Activated CD4-positive, alpha-beta T cell treated with anti-CD3 and anti-CD28 coated beads, Interleukin-2, amount 10 ng/mL, durations not matched to agents 7 days and 5 days (primary cell): ENCODE data around the gene DSC3. TPM values are rescaled to one million over a fixed set of nuclear protein-coding genes. Genes with fewer than 3 reads are reported as not detected.
"Not testable (repeated sequence)": the region's sequence is repeated elsewhere in the genome, so short reads cannot be mapped to it uniquely, and the experiment has no call there.

Source experiments
- CTCF ChIA-PET: fragments of 350-600 bp; sonication (Branson Sonifier 250); formaldehyde crosslinking; loops from one replicate; lab custom pipeline; 2021; ENCODE audit warnings: antibody characterized with exemption; lab: Charles Lee
- POLR2A ChIA-PET: fragments of 350-600 bp; sonication (Branson Sonifier 250); formaldehyde crosslinking; loops from one replicate; lab custom pipeline; 2021; ENCODE audit warnings: antibody characterized with exemption; lab: Charles Lee
- DNase-seq: peaks from one replicate; pipeline ENCODE4 v3.0.0-alpha.2; 2020
- H3K27ac Mint-ChIP-seq: one replicate; pipeline ENCODE4 v1.8.0; 2021; ENCODE audit warnings: mild to moderate bottlenecking, moderate library complexity, mixed read lengths
- H3K27me3 Mint-ChIP-seq: one replicate; pipeline ENCODE4 v1.8.0; 2021; ENCODE audit warnings: mixed read lengths
- H3K36me3 Mint-ChIP-seq: one replicate; pipeline ENCODE4 v1.8.0; 2021; ENCODE audit warnings: low read depth, mixed read lengths
- H3K4me1 Mint-ChIP-seq: one replicate; pipeline ENCODE4 v1.8.0; 2021; ENCODE audit warnings: mixed read lengths
- H3K4me3 Mint-ChIP-seq: one replicate; pipeline ENCODE4 v1.8.0; 2021; ENCODE audit warnings: mild to moderate bottlenecking, moderate library complexity, mixed read lengths
- H3K9me3 Mint-ChIP-seq: one replicate; pipeline ENCODE4 v1.8.0; 2021; ENCODE audit warnings: mixed read lengths
- total RNA-seq, 2 experiments: library from RNA; stranded (reverse); gene quantifications; one replicate each; pipeline ENCODE4 v1.2.3, GENCODE V29; 2021

DSC3 gene
- total RNA-seq, 2 experiments from 2014 or later: not detected

DNA sequence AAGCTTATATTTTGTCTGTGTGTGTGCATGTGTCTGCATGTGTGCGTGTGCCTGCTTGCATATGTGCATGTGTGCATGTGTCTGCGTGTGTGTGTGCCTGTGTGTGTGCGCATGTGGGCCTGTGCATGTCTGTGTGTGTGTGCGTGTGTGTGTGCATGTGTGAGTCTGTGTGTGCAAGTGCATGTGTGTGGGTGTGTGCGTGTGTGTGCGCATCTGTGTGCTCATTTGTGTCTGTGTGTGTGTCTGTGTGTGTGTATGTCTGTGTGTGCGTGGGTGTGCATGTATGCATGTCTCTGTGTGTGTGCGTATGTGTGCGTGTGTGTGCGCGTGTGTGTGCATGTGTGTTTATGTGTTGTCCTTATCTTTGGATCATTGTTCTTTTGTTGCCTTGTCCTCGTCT lies 56.8 kb downstream of the DSC3 start:
- Mint-ChIP-seq H3K27ac (no peak overlapping the region), H3K4me1 (no peaks in the 10 kb centered on the region), H3K4me3 (no peak overlapping the region), H3K36me3 (no peaks in the 10 kb centered on the region), H3K27me3 (no peaks in the 10 kb centered on the region), H3K9me3 (peaks cover 2% of the 10 kb centered on the region)
- POLR2A ChIA-PET: no interaction called here
- no peak for DNase-seq
- CTCF ChIA-PET: no interaction called here

DNA sequence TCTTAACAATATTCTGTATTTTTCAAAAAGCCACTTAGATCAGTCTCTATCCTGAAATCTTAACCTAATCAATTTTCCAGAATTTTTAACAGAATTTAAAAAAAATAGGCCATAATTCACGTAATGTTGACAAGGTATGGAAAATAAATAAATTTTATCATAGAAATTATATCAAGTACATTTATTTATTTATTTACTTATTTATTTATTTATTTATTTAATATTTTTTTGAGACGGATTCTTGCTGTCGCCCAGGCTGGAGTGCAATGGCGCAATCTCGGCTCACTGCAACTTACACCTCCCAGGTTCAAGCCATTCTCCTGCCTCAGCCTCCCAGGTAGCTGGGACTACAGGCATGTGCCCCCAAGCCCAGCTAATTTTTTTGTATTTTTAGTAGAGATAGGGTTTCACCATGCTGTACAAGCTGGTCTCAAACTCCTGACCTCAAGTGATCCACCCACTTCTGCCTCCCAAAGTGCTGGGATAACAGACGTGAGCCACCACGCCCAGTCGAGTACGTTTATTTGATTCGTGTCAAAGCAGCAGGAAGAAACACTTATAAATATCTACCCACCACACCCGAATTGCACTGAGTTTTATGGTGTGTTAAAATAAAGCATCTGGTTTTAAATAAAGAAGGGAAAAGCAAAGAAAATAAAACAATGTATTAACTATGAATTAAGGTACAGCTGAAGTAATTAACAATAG lies 60.1 kb downstream of the DSC3 start:
- Mint-ChIP-seq H3K4me1 (no peaks in the 10 kb centered on the region), H3K9me3 (peaks cover 2% of the 10 kb centered on the region)

DNA sequence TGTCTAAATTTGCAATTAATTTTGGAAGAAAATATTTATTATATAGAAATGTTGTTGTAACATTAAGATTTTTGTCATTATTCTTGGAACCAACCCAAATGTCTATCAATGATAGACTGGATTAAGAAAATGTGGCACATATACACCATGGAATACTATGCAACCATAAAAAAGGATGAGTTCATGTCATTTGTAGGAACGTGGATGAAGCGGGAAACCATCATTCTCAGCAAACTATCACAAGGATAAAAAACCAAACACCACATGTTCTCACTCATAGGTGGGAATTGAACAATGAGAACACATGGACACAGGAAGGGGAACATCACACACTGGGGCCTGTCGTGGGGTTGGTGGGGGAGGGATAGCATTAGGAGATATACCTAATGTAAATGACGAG lies 64.5 kb downstream of the DSC3 start:
- CTCF ChIA-PET, POLR2A ChIA-PET, H3K4me3 Mint-ChIP-seq, DNase-seq, H3K36me3 Mint-ChIP-seq, H3K27me3 Mint-ChIP-seq, H3K27ac Mint-ChIP-seq, H3K9me3 Mint-ChIP-seq, H3K4me1 Mint-ChIP-seq: not testable (repeated sequence)

More for the DNA sequence above, 60.1 kb downstream of the DSC3 start:
- Mint-ChIP-seq H3K36me3 (no peaks in the 10 kb centered on the region), H3K27ac (no peak overlapping the region), H3K27me3 (no peaks in the 10 kb centered on the region), H3K4me3 (no peak overlapping the region)
- ChIA-PET POLR2A (no interaction called here), CTCF (no interaction called here)
- DNase-seq: no peak

DNA sequence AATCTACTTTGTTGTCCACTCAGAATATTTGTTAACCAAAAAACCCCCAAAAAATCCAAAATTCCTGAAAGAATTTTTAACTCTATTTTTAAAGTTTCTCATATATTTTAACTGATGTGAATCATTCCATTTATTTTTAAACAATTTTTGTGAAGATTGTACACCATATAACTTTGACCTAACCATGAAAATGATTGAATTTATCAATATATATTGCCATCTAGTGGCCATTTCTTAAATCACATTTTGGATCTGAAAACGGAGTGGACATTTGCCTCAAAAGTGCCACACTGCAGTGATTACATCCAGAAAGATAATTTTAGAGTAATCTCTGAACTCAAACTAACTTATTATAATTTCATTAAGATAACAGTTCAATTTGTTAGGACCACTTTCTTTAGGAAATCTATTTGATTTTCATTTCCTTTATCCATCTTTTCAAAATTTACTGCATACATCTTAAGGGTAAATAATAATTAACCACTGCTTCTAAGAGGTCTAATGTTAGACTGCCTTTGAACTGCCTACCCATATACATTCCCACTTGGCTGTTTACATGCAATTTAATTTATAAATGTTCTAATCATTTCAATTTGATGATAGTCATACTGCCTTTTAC lies 71.1 kb downstream of the DSC3 start:
- ChIA-PET CTCF (no interaction called here), POLR2A (no interaction called here)
- Mint-ChIP-seq H3K4me1 (no peaks in the 10 kb centered on the region), H3K27ac (no peak overlapping the region), H3K36me3 (no peaks in the 10 kb centered on the region), H3K27me3 (no peaks in the 10 kb centered on the region), H3K4me3 (no peak overlapping the region), H3K9me3 (no peaks in the 10 kb centered on the region)
- DNase-seq: no peak

DNA sequence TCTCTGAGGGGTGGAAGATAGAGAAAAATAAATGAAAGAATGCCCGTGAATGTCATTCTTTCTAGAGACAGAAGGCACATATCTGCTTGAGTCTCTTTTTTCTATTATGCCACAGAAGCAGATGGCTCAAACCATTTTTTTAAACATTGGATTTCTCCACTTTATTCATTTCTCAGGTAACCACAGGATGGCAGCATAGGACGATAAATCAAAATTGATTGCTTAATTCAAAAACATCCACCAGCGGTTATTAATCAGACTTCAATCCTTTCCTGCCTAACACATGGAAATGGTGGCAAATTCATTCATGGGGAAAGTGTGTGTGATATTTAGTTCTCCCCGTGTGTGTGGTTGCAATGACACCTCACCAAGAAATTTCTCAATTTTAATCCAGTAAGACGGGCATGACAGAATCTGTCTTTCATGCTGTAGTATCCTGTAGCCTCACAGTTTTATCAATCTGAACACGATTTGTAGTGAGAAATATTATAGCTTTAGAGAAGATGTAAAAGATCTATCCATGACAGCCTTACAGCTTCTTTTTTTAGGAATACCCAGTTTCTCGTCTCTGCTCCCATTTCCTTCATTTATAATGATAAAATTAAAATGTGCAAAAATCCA lies 72.2 kb downstream of the DSC3 start:
- no peak for DNase-seq
- ChIA-PET CTCF (interaction anchor here (0.6 kb wide), 1 partner anchor 372 kb away, joined by 3 read pairs; no protein-coding TSS in a partner anchor), POLR2A (no interaction called here)
- Mint-ChIP-seq H3K4me3 (no peak overlapping the region), H3K36me3 (no peaks in the 10 kb centered on the region), H3K4me1 (no peaks in the 10 kb centered on the region), H3K9me3 (no peaks in the 10 kb centered on the region), H3K27me3 (no peaks in the 10 kb centered on the region), H3K27ac (no peak overlapping the region)

DNA sequence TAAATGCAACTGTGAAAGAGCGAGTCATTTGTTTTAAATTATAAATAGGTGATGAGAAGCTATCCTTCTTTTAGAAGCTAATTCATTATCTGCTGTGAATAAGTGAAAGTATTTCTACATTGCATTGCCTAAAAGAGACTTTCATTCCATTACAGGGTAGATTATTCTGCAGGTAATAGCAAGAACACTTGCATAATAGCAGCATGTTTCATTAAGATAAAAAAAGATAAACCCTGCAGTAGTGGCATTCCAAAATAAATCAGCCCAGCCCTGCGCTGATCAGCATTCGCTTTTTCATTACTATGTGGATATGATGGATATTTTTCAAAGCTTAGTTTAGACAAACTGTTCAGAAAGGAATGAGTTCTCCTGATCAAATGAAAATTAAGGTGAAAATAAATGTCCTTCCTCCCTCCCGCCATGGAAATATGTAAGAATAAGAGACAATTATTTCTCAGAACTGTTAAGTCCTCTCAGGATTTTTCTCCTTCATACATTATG lies 72.8 kb downstream of the DSC3 start:
- no peaks in the 10 kb centered on the region for H3K9me3 Mint-ChIP-seq
- H3K36me3 Mint-ChIP-seq: no peaks in the 10 kb centered on the region
- DNase-seq: no peak
- CTCF ChIA-PET: interaction anchor here (0.6 kb wide), 1 partner anchor 372 kb away, joined by 3 read pairs; no protein-coding TSS in a partner anchor
- POLR2A ChIA-PET: no interaction called here
- H3K27me3 Mint-ChIP-seq: no peaks in the 10 kb centered on the region
- H3K27ac Mint-ChIP-seq: no peak overlapping the region
- no peaks in the 10 kb centered on the region for H3K4me1 Mint-ChIP-seq
- no peak overlapping the region for H3K4me3 Mint-ChIP-seq

DNA sequence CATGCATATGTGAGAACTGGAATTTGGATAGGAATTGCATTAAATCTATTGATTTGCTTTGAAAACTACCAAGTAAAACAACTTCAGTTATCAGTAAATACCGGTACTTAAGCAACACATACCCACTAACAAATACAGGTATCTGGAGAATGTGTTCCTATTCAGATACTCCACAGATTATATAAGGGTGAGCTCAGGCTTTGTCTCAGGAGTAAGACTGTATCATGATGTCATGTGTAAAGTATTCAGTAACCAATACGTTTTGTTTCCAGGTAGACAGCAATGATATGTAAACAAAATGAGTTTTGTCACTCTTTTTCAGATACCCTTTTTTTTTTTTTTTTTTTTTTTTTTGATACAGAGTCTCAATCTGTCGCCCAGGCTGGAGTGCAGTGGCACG lies 74.8 kb downstream of the DSC3 start:
- no peak for DNase-seq
- H3K4me1 Mint-ChIP-seq: no peaks in the 10 kb centered on the region
- ChIA-PET CTCF (no interaction called here), POLR2A (no interaction called here)
- no peak overlapping the region for H3K4me3 Mint-ChIP-seq
- no peak overlapping the region for H3K27ac Mint-ChIP-seq
- H3K9me3 Mint-ChIP-seq: no peaks in the 10 kb centered on the region
- no peaks in the 10 kb centered on the region for H3K27me3 Mint-ChIP-seq
- H3K36me3 Mint-ChIP-seq: no peaks in the 10 kb centered on the region

DNA sequence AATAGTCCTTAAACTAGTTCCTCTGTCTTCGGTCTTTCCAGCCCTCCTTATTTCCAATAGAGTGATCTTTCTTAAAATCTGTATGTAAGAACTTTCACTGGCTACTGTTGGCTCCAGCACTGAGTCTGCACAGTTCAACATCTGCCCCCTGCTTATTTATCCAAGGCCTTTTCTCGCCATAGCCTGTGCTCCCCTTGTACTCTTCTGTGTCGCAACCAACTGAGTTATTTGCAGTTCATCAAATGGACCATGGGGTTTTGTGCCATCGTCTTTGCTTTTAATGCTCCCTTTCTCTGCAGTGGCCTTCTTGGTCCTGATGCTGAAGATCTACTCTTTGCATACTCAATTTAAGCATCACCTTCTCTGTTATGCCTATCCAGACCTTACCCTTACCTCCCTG lies 77.3 kb downstream of the DSC3 start:
- CTCF ChIA-PET: no interaction called here
- Mint-ChIP-seq H3K36me3 (no peaks in the 10 kb centered on the region), H3K27me3 (no peaks in the 10 kb centered on the region), H3K9me3 (no peaks in the 10 kb centered on the region), H3K27ac (no peak overlapping the region), H3K4me1 (no peaks in the 10 kb centered on the region), H3K4me3 (no peak overlapping the region)
- no peak for DNase-seq
- POLR2A ChIA-PET: no interaction called here

DNA sequence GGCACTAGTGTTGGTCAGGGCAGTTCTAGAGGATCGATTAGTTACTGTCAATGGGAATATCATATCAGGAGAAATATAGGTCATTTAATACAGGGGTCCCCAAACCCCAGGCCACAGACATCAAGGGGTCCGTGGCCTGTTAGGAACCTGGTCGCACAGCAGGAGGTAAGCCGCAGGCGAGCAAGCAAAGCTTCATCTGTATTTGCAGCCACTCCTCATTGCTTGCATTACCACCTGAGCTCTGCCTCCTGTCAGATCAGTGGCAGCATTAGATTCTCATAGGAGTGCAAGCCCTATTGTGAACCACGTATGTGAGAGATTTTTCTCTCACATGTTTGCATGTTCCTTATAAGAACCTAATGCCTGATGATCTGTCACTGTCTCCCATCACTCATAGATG lies 81.9 kb downstream of the DSC3 start:
- ChIA-PET CTCF (no interaction called here), POLR2A (no interaction called here)
- H3K9me3 Mint-ChIP-seq: no peaks in the 10 kb centered on the region
- H3K27me3 Mint-ChIP-seq: no peaks in the 10 kb centered on the region
- no peak overlapping the region for H3K27ac Mint-ChIP-seq
- DNase-seq: no peak
- H3K4me3 Mint-ChIP-seq: no peak overlapping the region
- no peaks in the 10 kb centered on the region for H3K36me3 Mint-ChIP-seq
- no peaks in the 10 kb centered on the region for H3K4me1 Mint-ChIP-seq

DNA sequence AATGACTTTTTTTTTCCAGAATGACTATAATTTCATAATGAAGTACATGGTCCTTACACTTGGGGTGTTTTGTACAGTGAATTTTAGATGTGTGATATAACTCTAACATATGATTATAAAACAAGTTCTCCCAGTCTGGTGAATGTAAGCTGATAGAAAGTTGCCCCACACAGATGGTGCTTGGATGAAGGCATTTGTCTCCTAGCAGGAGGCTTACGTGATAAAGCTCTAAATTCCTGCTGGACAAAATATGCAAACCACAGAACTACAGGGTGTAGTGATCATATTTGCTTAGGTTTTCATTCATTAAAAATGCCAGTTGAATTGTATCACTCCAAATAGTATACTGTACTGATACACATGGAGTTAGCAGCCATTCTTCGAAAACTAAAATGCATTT lies 85.5 kb downstream of the DSC3 start:
- ChIA-PET CTCF (no interaction called here), POLR2A (no interaction called here)
- DNase-seq: no peak
- Mint-ChIP-seq H3K27ac (no peak overlapping the region), H3K36me3 (no peaks in the 10 kb centered on the region), H3K27me3 (no peaks in the 10 kb centered on the region), H3K9me3 (no peaks in the 10 kb centered on the region), H3K4me1 (no peaks in the 10 kb centered on the region), H3K4me3 (no peak overlapping the region)

DNA sequence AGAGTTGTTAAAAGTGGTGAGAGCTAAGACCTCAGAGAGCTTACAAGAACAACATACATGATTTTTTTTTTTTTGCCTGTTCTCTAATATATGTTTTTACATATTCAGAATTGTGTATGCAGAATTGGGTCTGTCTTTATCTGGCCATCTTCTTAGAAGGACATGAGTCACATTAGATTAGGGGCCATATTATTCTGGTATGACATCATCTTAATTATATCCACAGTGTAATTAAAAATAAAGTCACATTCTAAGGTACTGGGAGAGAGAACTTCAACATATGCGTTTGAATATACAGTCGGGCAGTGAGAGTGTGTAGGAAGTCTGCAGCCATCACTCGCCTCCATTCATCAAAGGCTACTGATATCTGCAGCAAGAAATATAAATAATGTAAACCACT lies 88.3 kb downstream of the DSC3 start:
- ChIA-PET POLR2A (no interaction called here), CTCF (no interaction called here)
- Mint-ChIP-seq H3K27me3 (no peaks in the 10 kb centered on the region), H3K4me3 (no peak overlapping the region), H3K36me3 (no peaks in the 10 kb centered on the region), H3K4me1 (no peaks in the 10 kb centered on the region), H3K27ac (no peak overlapping the region), H3K9me3 (no peaks in the 10 kb centered on the region)
- no peak for DNase-seq

DNA sequence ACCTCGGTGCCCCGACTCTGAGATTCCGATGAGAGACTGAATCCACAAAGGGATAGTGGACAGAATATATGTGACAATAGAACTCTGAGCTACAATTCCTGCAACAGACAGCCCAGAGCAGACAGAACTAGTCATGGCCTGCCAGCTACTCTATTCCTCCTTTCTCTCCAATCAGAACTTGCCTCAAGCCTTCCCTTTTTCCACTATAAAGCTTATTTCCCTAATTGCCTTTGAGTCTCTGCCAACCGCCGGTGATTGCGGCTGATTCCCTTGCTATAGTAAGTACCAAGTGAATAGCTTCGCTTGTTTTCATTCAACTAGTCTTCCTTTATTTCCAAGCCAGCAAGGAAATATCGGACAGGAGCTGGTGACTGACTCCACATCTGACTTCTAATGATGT lies 96.8 kb downstream of the DSC3 start:
- H3K27ac Mint-ChIP-seq: no peak overlapping the region
- H3K4me3 Mint-ChIP-seq: no peak overlapping the region
- no peaks in the 10 kb centered on the region for H3K4me1 Mint-ChIP-seq
- POLR2A ChIA-PET: no interaction called here
- CTCF ChIA-PET: no interaction called here
- no peaks in the 10 kb centered on the region for H3K27me3 Mint-ChIP-seq
- no peak for DNase-seq
- H3K36me3 Mint-ChIP-seq: no peaks in the 10 kb centered on the region
- H3K9me3 Mint-ChIP-seq: peaks cover 6% of the 10 kb centered on the region

DNA sequence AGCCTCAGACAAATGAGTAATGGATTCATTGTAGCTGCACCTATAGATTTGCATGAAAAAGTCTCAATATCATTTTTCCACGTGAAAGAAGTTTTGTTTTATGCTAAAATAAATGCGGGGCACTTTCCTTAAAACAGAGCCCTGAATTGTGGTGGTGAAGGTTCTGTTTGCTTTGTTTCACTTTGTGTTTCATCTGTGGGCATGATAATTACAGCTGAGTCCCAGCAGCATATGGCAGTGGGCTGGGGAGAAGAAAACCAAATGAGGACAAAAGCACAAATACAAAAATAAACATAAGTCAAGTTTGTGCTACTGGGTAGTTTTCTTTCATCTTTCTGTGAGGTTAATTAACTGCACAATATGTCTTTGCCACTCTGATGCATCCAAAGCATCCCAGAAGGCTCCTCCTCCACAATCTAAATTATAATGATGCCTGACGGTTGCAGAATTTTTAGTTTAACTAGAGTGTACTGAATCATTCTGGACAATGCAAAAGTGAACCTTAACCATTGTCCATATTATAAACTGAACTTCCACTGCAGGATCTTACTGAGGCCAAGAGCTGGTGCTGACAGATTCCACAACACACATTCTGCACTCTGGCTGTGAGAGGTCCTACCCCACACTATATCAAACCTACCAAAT lies 97.6 kb downstream of the DSC3 start:
- Mint-ChIP-seq H3K36me3 (no peaks in the 10 kb centered on the region), H3K4me1 (no peaks in the 10 kb centered on the region)
- CTCF ChIA-PET: no interaction called here

More for the DNA sequence above, 97.6 kb downstream of the DSC3 start:
- DNase-seq: no peak
- Mint-ChIP-seq H3K27ac (no peak overlapping the region), H3K27me3 (no peaks in the 10 kb centered on the region), H3K4me3 (no peak overlapping the region), H3K9me3 (peaks cover 6% of the 10 kb centered on the region)
- POLR2A ChIA-PET: no interaction called here
